ENCODE data around the gene PPP4R3C.
"Not testable (repeated sequence)": the region's sequence is repeated elsewhere in the genome, so short reads cannot be mapped to it uniquely, and the experiment has no call there.

PPP4R3C gene

DNA sequence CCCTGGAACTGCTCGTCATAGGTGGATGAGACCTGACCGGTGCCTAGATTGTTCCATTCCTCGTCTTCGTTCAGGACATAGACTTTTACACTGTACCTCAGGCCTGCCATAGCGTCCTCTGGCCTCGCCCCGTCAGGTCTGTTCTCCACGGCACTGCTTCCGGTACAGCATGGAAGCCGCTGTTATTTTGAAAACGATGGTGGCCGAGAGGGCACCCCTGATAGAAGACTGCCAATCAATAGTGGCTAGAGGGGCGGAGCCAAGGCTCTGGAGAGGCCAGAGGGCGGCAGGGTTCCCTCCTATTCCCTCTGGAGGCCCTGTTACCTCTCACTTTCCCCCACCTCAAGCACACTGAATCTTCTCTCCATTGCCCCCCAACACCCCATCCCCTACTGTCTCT lies at the start of gene PPP4R3C:
Gene PPP4R3C (minus strand): TSS at position 155 of the 400 bp plus-strand sequence. CDS start 45 bp downstream, at position 110.
- no peak for DNase-seq

- DNase-seq, result no peak
These were observed 28.3 kb upstream of the PPP4R3C start for GRCh38 chrX:27491397-27491796.

DNA sequence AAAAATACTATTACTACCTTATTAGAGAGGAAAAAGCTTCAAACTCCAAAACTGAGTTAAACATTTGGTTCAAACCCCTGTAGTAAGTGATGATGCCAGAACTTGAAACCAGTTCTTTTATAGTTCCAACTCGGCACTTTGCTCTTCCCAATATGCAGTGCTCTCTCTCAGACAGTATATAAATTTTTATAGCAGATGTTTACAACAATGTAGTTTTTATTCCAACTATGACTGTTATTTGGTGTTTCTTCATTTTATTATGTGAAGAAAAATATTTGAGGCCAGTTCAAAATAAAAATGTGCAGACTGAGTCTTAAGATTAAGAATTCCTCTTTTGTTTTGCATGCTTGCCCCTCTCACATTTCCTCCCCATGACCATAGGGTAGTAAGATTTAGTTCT lies 2.9 kb upstream of the PPP4R3C start:
- DNase-seq, result no peak

DNA sequence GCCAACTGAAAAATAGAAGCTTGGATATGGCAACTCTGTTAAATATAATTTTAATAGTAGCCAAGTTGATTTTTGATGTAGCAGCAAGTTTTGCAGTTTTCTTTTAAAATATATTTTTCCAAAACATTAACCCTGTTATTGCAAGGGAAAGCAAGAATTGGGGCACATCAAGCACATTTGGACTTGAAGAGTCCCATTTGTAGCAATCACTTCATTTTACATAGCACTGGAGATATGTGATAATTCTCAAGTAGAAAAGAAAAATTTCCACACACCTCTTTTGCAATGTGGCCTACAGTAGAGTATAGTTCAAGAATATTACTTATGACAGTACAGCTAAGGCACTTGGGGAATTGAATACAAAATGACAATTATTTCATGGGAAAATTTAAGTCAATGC lies 1.9 kb upstream of the PPP4R3C start:
- no peak for DNase-seq

DNA sequence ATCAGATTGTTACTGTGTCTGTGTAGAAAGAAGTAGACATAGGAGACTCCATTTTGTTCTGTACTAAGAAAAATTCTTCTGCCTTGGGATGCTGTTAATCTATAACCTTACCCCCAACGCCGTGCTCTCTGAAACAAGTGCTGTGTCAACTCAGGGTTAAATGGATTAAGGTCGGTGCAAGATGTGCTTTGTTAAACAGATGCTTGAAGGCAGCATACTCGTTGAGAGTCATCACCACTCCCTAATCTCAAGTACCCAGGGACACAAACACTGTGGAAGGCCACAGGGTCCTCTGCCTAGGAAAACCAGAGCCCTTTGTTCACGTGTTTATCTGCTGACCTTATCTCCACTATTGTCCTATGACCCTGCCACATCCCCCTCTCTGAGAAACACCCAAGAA lies 4.0 kb downstream of the PPP4R3C start:
- not testable (repeated sequence) for DNase-seq

DNA sequence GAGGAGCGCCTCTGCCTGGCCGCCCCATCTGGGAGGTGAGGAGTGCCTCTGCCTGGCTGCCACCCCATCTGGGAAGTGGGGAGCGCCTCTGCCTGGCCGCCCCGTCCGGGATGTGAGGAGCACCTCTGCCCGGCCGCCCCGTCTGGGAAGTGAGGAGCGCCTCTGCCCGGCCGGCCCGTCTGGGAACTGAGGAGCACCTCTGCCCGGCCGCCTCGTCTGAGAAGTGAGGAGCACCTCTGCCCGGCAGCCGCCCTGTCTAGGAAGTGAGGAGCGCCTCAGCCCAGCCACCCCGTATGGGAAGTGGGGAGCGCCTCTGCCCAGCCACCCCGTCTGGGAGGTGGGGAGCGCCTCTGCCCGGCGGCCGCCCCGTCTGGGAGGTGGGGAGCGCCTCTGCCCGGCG lies 4.6 kb downstream of the PPP4R3C start:
- DNase-seq, result not testable (repeated sequence)

GRCh38 chrX:27451324-27451723 lies 11.8 kb downstream of the PPP4R3C start:
- DNase-seq, result no peak

DNA sequence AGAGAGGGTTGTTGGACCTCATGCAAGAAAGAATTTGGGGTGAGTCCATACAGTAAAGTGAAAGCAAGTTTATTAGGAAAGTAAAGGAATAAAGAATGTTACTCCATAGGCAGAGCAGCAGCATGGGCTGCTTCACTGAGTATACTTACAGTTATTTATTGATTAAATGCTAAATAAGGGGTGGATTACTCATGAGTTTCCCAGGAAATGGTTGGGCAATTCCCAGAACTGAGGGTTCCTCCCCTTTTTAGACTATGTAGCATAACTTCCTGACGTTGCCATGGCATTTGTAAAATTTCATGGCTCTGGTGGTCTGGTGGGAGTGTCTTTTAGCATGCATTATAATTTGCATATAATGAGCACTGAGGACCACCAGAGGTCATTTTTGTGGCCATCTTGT lies 16.7 kb downstream of the PPP4R3C start:
- no peak for DNase-seq

DNA sequence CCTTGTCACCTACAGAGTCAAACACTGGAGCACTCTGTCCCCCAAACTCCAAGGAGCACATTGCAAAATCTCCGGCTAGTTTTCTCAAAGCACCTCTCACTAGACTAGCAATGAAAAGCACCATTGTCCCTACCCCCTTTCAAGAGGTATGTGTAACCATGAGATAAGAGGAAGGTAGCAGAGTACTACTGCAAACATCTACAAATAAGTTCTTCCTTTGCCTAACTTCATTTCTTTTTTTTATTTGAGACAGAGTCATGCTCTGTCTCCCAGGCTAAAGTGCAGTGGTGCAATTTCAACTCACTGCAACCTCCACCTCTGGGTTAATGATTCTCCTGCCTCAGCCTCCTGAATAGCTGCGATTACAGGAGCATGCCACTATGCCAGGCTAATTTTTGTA lies 17.7 kb downstream of the PPP4R3C start:
- DNase-seq, result no peak

DNA sequence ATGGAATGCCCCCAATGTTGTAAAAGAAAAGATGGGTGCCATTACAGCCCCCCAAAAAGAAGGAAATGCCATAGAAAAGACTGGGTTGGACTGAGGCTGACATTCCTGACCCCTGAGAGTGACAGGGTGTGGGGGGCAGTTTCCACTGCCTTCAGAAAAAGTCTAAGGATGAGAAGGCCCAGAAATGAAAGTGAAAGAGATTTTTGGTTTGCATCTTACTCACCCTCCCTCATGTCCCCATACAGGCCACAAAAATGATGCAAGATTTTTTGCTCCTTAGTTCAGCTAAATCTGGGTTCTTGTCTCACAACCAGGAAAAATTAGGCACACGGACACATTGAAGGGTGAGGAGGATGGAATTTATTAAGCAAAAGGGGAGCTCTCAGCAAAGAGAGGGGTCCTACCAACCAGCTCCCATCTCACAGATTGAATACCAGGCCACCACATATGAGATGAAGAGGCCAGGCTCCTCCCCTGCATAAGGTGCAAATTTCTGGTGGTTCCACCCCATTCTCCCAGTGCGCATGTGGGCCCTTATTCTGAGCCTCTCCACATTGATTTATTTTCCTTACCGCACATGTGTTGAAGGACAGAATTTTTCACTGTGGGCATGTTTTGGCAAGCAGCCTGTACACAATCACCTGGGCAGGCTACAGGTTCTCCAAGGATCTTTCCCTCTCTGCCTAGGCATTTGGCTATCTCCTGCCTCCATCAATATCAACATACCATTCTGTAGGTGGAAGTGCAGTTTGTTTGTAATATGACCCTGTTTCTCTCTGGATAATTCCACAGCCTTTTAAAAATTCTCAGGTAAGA lies 18.8 kb downstream of the PPP4R3C start:
- DNase-seq, result no peak

DNA sequence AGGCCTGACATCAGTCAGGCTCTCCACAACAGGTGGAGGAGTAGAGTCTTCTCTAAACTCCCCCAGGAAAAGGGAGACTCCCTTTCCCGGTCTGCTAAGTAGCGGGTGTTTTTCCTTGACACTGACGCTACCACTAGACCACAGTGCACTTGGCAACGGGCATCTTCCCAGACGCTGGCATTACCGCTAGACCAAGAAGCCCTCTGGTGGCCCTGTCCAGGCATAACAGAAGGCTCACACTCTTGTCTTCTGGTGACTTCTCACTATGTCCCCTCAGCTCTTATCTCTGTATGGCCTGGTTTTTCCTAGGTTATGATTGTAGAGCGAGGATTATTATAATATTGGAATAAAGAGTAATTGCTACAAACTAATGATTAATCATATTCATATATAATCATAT lies 20.7 kb downstream of the PPP4R3C start:
- DNase-seq, result not testable (repeated sequence)

DNA sequence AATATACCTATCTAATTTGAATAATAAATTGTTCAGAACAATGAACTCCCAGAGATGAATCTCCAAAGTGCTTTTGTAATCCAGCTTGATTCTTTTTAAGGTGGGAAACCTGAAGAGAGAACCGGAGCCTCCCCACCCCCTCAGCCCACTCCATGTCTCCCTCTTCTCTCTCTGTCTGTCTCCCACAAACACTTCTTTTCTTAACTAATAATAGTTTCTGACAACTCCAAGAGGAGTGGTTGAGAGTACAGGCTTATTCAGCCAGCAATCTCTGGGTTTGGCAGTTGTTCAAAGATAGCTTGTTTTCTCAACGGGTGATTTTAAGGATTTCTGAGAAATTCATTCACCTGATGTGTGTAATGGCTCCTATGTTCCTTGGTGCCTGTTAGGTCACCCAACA lies 23.4 kb downstream of the PPP4R3C start:
- no peak for DNase-seq

GRCh38 chrX:27438937-27439336 lies 24.2 kb downstream of the PPP4R3C start:
- no peak for DNase-seq

GRCh38 chrX:27435031-27435430 lies 28.1 kb downstream of the PPP4R3C start:
- DNase-seq, result no peak
